ENCODE results near the gene TASL.
"Not testable (repeated sequence)": the region's sequence is repeated elsewhere in the genome, so short reads cannot be mapped to it uniquely, and the experiment has no call there.

TASL gene

GRCh38 chrX:30573125-30573524 lies 4.4 kb downstream of the TASL start:
- DNase-seq, result no peak

DNA sequence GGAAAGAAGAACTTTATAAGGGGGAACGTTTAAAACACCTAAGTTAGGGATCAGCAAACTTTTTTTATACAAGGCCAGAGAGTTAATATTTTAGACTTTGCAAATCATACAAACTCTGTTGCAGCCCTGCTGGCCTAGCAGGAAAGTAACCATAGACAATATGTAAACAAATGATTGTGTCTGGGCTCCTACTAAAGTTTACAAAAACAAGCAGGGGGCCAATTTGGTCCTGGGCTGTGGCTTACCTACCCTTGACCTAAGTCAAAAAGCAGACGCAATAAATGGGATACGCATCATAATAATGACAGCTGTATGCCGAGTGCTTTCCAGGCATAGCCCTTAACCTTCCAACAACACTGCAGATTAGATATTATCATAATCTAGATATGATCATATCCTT lies 4.9 kb downstream of the TASL start:
- no peak for DNase-seq

DNA sequence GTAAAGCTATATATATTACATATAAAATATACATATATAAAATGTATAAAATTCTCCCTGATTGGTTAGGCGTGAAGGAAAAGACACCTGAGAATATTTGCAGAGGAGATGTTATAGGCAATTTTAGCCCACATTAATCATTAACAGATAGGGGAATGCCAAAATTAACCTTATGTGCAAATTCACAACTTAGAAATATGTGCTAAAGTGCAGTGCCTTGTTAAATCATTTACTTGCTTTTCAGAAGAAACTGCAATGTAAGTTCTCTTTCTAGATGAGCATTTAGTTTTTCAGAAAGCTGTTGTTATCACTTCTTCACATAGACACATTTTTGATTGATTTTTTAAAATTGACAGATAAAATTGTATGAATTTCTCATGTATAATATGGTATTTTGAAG lies 5.6 kb downstream of the TASL start:
- no peak for DNase-seq

- no peak for DNase-seq
Measured at GRCh38 chrX:30570505-30570904, 7.1 kb downstream of the TASL start.

- no peak for DNase-seq
Measured at GRCh38 chrX:30568136-30568535, 9.4 kb downstream of the TASL start.

- not testable (repeated sequence) for DNase-seq
Measured at GRCh38 chrX:30563070-30563469, 14.5 kb downstream of the TASL start.

DNA sequence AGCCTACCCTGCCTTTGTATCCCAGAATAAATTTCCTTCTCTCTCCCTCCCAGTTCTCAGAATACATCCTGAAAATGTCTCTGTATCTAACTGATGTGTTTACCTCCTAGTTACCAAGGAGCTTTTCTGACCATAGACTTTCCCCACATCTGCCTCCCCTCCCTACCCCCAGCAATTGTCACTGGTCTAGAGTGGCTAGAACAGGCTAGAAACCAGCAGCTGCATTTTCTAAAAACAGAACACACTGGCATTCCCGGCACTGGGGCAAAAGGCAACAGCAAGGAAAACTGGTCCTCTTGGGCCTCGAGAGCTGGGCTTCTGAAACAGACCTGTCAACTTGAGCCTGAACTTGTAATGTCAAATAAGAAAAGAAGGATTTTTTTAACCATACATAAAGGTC lies 16.4 kb downstream of the TASL start:
- no peak for DNase-seq

- DNase-seq, result no peak
Measured at GRCh38 chrX:30538271-30538670, 39.3 kb downstream of the TASL start.

DNA sequence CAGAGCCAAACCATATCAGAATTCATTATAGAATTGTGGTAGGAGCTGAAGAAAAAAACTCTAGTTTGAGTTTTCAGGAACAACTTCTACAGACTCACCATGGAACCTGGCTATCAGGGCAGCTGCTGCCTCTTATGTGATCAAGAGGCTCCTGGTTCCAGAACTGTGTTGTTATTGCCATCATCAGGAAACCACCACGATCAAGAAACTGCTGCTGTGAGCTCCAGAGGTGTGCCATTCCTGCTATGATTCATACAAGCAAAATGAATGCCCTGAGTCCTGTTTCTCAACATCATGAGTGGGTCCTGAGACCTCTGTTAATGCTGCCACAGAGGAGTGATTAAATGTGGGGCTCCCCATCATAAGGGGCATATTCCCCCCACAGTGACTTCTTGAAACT lies 43.7 kb downstream of the TASL start:
- no peak for DNase-seq

DNA sequence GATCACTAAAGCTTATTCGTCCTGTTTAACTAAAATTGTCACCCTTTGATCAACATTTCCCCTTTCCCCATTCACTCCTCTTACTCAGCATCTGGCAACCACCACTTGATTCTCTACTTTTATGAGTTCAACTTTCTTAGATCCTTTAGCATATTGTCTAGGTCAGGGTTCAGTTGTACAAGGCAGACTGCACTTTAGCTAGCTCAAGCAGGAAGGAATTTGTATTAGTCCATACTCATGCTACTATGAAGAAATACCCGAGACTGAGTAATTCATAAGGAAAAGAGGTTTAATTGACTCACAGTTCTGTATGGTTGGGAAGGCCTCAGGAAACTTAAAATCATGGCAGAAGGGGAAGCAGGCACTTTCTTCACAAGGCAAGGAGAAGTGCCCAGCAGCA lies 44.3 kb downstream of the TASL start:
- DNase-seq, result no peak

DNA sequence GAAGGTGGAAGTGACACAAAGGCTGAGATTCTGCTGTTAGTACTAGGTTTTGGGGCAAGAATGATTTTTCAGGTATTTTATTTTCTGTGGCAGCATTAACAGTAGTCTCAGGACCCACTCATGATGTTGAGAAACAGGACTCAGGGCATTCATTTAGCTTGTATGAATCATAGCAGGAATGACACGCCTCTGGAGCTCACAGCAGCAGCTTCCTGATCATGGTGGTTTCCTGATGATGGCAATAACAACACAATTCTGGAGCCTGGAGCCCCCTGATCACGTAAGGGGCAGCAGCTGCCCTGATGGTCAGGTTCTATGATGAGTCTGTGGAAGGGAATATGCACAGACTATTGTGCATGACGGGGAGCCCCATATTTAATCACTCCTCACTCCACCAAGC lies 47.0 kb downstream of the TASL start:
- no peak for DNase-seq

- DNase-seq, result no peak
Measured at GRCh38 chrX:30525732-30526131, 51.8 kb downstream of the TASL start.

DNA sequence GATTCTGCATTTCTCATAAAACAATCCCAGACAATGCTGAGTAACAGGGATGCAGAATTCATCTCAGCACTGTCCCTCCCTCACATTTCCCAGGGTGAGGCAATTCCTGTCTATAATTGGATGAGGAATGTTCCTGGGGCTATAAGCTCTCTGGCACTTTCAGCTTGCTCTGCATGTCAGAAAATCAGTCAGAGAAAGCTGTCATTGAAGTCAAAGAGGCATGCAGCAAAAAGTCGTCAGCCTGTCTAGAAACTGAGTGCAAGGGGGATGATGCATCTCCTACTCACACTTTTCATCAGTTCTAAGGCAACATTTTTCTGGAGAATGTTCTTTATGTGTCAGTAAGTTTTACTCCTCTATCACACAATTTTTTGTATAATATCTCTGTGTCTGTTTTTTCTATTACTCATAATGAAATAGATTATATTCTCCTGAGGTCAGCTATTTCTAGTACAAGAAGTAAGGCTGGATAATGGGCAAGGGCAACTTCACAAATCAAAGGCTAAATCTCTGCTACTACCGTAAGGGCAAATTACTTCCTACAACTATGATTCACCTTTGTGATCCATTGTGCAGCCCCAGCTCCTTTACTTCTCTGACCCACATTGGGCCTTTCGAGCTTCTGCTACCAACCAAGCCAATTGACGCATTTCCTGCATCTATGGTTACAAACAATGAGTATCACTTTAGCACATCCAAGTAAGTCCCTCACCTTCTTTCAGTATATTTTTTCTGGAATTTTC lies 56.0 kb downstream of the TASL start:
- DNase-seq, result no peak

- DNase-seq, result no peak
Measured at GRCh38 chrX:30513284-30513683, 64.3 kb downstream of the TASL start.

Measured in activated CD4-positive, alpha-beta T cell treated with anti-CD3 and anti-CD28 coated beads, Interleukin-2, amount 50 U/mL, for 1 hour (primary cell).